ENCODE data around the gene KAZALD1.

Gene KAZALD1

DNA sequence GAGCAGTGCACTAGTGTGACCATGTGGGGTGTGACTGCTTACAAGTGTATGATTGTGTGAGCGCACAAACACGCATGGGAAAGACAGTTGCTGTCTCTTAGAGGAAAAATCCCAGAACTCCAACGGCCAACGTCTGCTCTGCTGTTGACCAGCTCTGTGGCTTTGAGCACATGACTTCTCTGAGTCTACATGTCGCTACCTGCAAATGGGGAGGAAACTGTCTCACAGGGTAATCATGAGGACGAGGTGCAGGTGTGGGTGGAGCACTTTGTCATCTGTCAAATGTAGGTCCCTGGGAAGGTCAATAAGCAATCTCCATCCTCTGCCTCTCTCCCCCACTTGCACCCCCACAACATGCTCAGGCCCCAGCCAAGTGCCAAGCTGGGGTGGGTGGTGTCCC is 38.1 kb downstream of the KAZALD1 start:
- DNase-seq: no peak

DNA sequence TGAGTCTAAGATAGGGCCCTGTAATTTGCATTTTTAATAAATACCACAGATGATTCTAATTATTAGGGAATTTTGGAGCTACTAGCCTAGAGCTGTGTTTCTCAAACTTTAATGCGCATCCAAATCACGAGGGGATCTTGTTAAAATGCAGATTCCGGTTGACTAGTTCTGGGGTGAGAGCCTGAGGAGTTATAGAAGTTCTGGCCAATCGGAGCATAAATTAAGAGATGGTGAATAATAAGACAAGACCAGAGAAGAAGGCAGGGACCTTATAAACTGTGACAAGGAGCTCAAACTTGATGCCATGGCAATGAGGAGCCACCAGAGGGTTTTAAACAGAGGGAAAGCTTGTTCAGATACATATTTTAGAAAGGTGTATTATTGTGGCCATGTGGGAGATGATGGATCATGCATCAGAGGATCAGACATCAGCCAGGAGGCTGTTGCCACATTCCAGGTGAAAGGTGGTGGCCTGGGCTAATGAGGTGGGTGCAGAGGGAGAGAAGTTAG is 39.6 kb downstream of the KAZALD1 start:
- DNase-seq: no peak

DNA sequence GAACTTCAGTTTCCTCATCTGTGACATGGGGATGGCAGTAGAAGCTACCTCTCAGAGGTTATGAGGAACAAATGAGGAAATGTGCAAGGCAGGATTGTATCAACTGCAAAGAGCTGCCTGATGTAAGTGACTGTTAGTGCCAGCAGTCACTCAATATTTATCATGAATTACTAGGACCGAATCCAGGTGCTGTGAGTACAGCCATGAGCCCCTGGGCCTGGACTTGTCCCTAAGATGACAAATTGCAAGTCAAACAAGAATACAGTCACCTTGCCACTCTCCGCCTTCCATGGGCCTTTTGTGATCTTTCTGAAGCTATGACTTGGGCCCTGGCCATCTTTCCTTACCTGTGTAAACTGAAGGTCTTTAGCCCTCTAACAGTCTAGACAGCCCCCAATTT is 41.6 kb downstream of the KAZALD1 start:
- DNase-seq: no peak

DNA sequence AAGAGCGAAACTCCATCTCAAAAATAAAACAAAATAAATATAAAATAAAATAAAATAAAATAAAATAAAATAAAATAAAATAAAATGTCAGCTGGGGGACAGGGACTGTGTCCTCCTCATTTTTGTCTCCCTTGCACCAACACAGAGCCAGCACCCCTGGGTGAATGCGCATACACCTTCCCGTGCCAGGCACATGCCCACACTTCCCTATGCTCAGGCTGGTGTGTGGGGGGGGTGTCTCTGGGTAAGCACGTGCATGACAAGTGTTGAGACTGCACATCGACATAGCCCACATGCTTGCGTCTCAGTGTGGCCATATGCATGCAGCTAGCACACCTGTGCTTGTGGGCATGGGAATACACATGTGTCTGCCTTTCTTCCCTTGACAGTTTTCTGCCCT is 44.6 kb downstream of the KAZALD1 start:
- no peak for DNase-seq

DNA sequence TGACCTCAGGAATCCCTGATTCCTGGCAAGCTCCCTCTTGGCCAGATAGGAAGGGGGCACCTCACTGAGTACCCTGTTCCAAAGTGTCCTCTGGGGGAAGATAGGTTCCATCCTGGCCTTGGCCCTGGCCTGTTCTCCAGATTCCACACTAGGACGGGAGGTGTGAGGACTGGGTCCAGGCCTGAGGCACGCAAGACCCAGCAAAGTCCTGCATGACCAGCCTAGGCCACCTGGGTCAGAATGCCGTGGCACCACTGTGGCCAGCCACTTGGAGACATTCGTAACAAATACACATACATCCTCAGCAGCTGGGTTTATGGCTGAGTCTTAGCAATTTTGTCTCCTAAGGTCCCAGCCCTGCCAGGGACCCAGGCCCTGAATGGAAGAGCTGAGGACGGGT is 46.0 kb downstream of the KAZALD1 start:
- no peak for DNase-seq

DNA sequence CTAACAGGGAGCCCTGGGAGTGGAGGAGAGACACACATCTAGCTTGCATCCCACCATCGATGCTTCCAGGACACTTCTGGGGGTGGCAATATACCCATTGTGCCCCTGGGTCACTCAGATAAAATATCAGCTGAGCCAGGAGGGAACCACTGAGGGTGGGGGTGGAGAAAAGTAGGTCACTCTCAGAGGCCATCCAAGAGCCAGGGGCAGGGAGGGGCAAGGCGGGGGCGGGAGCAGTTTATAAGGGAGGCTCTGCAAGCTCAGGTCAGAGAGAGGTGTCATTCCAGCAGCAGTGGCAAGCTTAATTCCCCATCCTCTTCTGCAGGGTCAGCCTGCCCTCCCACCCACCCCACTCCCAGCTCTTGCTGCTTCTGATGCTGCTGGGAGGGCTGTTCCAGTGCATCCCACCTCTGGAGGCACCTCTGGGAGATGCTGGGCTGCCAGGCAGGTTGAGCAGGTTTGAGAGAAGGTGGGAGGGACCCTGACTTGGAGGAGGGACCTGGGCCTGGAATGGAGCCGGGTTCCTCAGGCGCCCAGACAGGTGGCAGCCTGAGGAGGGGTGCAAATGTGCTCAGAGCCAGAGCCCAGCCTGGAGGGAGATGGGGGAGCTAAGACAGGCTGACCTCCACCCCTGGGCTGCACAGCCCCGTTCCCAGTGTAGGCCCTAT is 49.2 kb downstream of the KAZALD1 start:
- no peak for DNase-seq

DNA sequence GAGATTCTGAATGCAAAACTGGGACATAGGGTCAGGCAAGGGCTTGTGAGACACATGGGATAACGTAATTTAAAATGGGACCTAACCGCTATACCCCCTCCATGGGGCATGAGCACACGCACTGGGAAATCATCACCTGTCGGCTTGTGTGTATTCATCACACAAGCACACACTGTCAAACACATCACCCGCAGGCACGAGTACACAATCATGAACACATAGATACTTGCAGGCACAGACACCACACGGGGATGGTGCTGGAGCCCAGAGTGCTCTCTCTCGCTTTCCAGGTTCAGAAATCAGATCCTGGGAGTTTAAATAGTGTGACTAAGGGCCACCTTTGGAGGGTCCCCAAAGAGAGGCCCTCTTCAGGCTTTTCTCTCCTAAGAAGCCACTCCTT is 49.8 kb downstream of the KAZALD1 start:
- DNase-seq: no peak

DNA sequence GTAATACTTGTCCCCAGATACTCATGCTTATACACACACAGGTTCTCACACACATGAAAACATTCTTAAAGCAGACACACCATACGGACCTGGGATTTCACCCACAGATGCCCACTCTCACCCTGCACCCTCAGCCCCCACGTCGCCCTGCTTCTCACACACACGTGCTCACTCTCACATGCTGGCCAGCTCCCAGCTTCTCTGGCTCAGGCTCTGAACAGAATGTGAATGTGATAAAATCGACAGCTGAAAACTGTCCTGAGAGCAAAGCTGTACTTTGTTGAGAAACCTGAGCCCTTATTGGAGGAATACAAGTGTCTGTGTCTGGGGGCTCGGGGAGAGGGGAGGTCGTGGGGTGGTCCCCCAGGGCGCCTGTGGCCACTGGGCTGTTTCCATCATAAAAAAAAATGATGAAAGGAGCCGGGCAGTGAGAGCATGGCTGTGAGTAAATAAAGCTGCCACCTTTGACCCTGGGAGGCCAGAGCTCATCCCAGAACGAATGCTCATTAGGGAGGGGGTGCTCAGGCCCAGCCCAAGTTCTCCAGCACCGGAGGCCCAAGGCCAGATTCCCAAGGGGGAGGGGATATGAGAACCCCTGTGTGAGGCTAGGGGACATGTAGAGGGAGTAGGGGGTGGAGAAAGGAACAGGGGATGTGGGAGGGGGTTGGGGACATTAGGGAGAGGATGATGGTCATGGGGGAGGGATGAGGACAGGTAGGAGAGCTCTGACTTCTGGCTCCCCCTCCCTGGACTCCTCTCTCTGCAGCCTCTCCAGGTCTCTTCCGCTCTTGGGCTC is 51.2 kb downstream of the KAZALD1 start:
- DNase-seq: no peak

DNA sequence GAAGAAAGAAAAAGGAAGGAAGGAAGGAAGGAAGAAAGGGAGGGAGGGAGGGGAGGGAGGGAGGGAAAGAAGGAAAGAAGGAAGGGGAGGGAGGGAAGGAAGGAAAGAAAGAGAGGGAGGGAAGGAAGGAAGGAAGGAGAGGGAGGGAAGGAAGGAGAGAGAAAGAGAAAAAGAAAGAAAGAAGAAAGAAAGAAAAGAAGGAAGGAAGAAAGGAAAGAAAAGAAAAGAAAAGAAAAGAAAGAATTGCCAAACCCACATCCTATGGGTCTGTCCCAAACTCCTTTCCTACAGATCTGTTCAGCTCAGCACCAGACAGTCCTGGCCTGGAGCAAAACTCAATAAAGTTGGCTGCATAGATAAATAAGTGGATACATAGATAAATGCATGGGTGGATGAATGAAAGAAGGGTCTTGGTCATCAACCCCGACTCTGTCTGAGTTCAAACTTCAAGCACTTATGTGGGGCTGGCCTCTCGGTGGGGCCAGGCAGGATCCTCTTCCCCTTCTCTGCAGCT is 52.2 kb downstream of the KAZALD1 start:
- DNase-seq: no peak

DNA sequence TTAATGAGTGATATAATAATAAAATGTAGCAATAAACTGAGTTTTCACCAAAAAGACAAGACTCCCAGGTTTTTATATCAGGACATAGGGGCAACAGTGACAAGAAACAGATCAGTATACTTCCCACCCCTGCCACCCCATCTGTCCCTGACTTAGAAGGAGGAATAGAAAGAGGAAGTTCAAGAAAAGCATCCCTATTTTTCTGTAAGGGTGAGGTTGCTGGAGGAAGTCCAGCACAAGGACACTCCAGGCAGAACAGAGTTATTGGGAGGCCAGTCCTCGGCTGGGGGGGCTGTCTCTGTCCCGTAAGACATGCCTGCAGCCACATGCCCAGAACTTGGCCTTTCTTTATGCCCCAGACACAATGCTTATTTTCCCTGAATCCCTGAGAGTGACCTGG is 52.9 kb downstream of the KAZALD1 start:
- DNase-seq: peak; percentile 15

Measured in OCI-M1 (cell line).